PFSK-1 (cell line): ENCODE results near the gene GRHL3. TPM values are rescaled to one million over a fixed set of nuclear protein-coding genes. Genes with fewer than 3 reads are reported as not detected.

Experiments
- FOXP2 ChIP-seq: optimal IDR thresholded peaks from 2 replicates; pipeline ENCODE3; 2011; ENCODE audit warnings: borderline replicate concordance, control low read depth, inconsistent platforms; ENCODE audit not compliant: insufficient read depth; ENCODE audit errors: extremely low read length, extremely low read depth
- POLR2AphosphoS5 ChIP-seq: IDR thresholded peaks from 2 replicates; pipeline ENCODE4 v1.6.1; 2012; ENCODE audit warnings: low read depth, mild to moderate bottlenecking, control low read depth, low read length, moderate library complexity
- SIN3A ChIP-seq: IDR thresholded peaks from 2 replicates; pipeline ENCODE4 v1.6.1; 2012; ENCODE audit warnings: mild to moderate bottlenecking, low read length, moderate library complexity, borderline replicate concordance; ENCODE audit not compliant: insufficient read depth
- TAF1 ChIP-seq: IDR thresholded peaks from 2 replicates; pipeline ENCODE4 v1.6.1; 2012; ENCODE audit warnings: low read length, control low read depth, borderline replicate concordance; ENCODE audit not compliant: insufficient read depth
- polyA plus RNA-seq: library from polyadenylated mRNA; unstranded; fragments of >200 nt; gene quantifications from one replicate; pipeline ENCODE4 v1.2.1, GENCODE V29; 2012; ENCODE audit warnings: low read depth, missing spikeins; ENCODE audit not compliant: insufficient read length
- TF ChIP-seq, protein P1 (sequence below), 2 experiments: IDR thresholded peaks; 2 replicates each; pipeline versions ENCODE4 v1.6.1 to v1.8.0; 2011 to 2012; ENCODE audit warnings: low read depth in 2 of 2, low read length in 2 of 2, control low read depth in 1 of 2, inconsistent platforms in 1 of 2, mild to moderate bottlenecking in 1 of 2, moderate library complexity in 1 of 2; ENCODE audit not compliant: insufficient read depth in 1 of 2

The GRHL3 gene
- not detected for polyA plus RNA-seq

DNA sequence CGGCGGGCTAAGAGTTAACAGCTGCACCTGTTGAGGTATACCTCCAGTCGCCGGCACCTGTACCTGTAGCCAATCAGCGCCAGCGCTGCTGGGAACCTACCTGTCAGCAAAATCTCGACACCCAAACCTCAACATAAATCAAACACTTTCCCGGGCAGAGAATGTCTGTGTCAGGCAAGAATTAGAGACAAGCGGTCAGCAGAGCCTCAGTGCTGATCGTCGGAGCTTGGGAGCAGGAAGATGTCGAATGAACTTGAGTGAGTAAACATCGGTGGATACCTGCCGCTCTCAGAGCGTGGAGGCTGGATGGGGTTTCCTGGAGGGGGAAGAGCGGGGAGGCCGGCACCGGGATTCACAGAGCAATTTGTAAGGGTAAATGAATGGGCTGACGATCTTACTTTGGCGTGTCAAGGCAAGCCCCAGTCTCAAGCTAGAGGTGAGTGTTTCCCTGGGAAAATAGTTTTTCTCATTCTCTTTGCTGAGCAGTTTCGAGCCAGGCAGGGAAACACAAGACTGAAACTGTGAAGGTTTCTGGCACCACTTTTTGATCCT lies at the start of gene GRHL3:
Gene GRHL3, plus strand, starts transcription at position 46 of the 552 bp plus-strand sequence. Its CDS starts 195 bp downstream, at position 241.
- no peak for TF ChIP-seq FOXP2
- TF ChIP-seq, protein P1, sequence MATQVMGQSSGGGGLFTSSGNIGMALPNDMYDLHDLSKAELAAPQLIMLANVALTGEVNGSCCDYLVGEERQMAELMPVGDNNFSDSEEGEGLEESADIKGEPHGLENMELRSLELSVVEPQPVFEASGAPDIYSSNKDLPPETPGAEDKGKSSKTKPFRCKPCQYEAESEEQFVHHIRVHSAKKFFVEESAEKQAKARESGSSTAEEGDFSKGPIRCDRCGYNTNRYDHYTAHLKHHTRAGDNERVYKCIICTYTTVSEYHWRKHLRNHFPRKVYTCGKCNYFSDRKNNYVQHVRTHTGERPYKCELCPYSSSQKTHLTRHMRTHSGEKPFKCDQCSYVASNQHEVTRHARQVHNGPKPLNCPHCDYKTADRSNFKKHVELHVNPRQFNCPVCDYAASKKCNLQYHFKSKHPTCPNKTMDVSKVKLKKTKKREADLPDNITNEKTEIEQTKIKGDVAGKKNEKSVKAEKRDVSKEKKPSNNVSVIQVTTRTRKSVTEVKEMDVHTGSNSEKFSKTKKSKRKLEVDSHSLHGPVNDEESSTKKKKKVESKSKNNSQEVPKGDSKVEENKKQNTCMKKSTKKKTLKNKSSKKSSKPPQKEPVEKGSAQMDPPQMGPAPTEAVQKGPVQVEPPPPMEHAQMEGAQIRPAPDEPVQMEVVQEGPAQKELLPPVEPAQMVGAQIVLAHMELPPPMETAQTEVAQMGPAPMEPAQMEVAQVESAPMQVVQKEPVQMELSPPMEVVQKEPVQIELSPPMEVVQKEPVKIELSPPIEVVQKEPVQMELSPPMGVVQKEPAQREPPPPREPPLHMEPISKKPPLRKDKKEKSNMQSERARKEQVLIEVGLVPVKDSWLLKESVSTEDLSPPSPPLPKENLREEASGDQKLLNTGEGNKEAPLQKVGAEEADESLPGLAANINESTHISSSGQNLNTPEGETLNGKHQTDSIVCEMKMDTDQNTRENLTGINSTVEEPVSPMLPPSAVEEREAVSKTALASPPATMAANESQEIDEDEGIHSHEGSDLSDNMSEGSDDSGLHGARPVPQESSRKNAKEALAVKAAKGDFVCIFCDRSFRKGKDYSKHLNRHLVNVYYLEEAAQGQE (IDR thresholded peaks at IDR 0.05; ENCODE audit: insufficient read depth in 1 of 2, low read depth in 2 of 2, low read length in 2 of 2): no peak

DNA sequence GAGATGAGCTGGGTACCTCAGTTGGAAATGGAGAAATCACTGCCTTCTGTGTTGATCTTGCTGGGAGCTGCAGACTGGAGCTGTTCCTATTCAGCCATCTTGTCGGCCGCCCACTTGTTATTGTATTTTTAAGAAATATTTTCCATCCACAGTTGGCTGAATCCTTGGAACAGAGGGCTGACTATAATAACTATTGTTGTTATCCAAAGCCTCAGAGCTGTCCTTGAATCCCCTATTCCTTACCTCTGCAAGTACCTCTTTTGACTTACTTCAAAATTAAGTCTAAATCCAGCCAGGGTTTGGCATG lies 44.1 kb upstream of the GRHL3 start:
- TF ChIP-seq, protein P1 (IDR thresholded peaks at IDR 0.05; ENCODE audit: insufficient read depth in 1 of 2, low read depth in 2 of 2, low read length in 2 of 2): no peak
- TF ChIP-seq SIN3A (no peak), TAF1 (no peak), FOXP2 (no peak), POLR2AphosphoS5 (no peak)

DNA sequence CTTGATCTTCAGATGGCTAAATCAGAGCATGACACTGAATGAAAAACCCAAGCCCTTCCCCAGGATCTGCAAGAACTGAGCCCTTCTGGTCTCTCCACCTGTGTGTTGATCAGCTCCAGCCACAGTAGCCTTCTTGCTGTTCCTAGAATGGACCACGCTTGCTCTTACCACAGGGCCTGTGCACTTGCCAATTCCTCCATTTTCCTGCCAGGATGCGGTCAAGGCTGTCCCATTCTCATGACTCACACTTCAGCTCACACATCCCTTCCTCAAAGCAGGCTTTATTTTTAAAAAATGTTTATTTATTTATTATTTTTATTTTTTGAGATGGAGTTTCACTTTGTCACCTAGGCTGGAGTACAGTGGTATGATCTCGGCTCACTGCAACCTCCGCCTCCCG lies 43.6 kb upstream of the GRHL3 start:
- no peak for TF ChIP-seq POLR2AphosphoS5
- TF ChIP-seq SIN3A: no peak
- no peak for TF ChIP-seq FOXP2
- TF ChIP-seq TAF1: no peak
- TF ChIP-seq, protein P1 (IDR thresholded peaks at IDR 0.05; ENCODE audit: insufficient read depth in 1 of 2, low read depth in 2 of 2, low read length in 2 of 2): no peak

DNA sequence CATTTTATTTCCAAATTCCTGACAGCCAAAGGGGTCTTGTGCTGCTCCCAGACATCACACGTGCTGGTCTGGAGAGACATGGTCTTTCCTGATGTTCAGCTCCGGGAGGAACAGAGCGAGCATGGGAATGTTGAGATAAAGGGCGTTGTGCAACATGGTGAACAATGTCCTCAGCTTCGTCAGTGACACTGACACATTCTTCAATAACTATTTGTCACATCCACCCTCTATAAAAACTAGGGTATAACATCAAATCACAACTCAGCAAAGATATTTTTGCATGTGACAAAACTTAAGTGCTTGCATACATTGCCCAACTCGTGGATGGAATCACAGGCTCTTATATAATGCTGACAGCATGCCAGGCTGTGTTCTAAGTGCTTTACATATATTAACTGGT lies 42.4 kb upstream of the GRHL3 start:
- TF ChIP-seq, protein P1 (IDR thresholded peaks at IDR 0.05; ENCODE audit: insufficient read depth in 1 of 2, low read depth in 2 of 2, low read length in 2 of 2): no peak

DNA sequence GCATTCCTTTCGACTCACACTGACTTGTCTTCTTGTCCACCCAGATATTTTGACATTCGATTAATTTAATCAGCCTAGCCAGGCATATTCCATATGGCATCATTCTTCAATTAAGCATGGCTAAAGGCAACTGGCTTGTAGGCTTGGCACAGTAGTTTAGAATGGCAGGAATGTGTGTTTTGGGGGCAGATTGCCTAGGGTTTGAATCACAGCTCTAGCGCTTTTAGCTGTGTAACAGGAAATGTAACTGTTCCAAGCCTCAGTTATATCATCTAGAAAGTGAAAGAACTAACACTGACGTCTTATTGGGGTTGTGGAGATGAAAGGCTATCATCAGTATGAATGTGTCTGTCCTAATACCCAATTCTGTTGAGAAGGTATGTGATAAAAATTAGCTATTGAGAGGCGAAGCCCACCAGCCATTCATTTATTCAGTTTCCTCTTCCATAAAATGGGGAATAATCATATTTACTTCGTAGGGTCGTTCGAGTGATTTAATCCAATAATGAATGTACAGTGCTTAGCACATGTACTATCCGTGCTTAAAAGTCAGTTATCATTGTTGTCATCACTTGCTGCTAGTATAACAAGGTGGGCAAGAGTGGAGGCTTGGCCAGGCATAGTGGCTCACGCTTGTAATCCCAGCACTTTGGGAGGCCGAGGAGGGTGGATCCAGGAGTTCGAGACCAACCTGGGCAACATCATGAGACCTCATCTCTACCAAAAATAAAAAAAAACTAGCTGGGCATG lies 41.6 kb upstream of the GRHL3 start:
- TF ChIP-seq, protein P1 (IDR thresholded peaks at IDR 0.05; ENCODE audit: insufficient read depth in 1 of 2, low read depth in 2 of 2, low read length in 2 of 2): no peak
- TF ChIP-seq FOXP2: no peak
- TF ChIP-seq TAF1: no peak
- no peak for TF ChIP-seq SIN3A
- no peak for TF ChIP-seq POLR2AphosphoS5
